ENCODE measurements around the gene SERPINE1.

Gene SERPINE1

GRCh38 chr7:101126651-101127459, at the start of gene SERPINE1:
Gene SERPINE1, plus strand, starts transcription at chr7:101127104. Its CDS starts 1,290 bp downstream, at chr7:101128394.
- peak; percentile 98 for DNase-seq (ENCODE audit: extremely low read depth, low read depth)
- no peak for TF ChIP-seq CTCF (IDR thresholded peaks at IDR 0.05; ENCODE audit: low read depth, low read length, missing control alignments)
- H3K4me3 ChIP-seq (replicated peaks; ENCODE audit: low read depth, low read length) = peak within 1 kb of the TSS; percentile 52

GRCh38 chr7:101077303-101078086, 49.4 kb upstream of the SERPINE1 start:
- TF ChIP-seq CTCF (IDR thresholded peaks at IDR 0.05; ENCODE audit: low read depth, low read length, missing control alignments) = peak; percentile 96
- no peak overlapping the region for H3K4me3 ChIP-seq (replicated peaks; ENCODE audit: low read depth, low read length)
- no peak for DNase-seq (ENCODE audit: extremely low read depth, low read depth)

GRCh38 chr7:101081432-101081831, 45.5 kb upstream of the SERPINE1 start:
- TF ChIP-seq CTCF (IDR thresholded peaks at IDR 0.05; ENCODE audit: low read depth, low read length, missing control alignments) = no peak
- no peak for DNase-seq (ENCODE audit: extremely low read depth, low read depth)
- no peak overlapping the region for H3K4me3 ChIP-seq (replicated peaks; ENCODE audit: low read depth, low read length)

GRCh38 chr7:101084865-101085161, 42.1 kb upstream of the SERPINE1 start:
- no peak for TF ChIP-seq CTCF (IDR thresholded peaks at IDR 0.05; ENCODE audit: low read depth, low read length, missing control alignments)
- peak overlapping the region; percentile 78 for H3K4me3 ChIP-seq (replicated peaks; ENCODE audit: low read depth, low read length)
- DNase-seq (ENCODE audit: extremely low read depth, low read depth) = no peak

- no peak for TF ChIP-seq CTCF (IDR thresholded peaks at IDR 0.05; ENCODE audit: low read depth, low read length, missing control alignments)
- peak within 1 kb of the TSS; percentile 78 for H3K4me3 ChIP-seq (replicated peaks; ENCODE audit: low read depth, low read length)
These were observed 41.5 kb upstream of the SERPINE1 start, which contains the start of gene TRIM56 for GRCh38 chr7:101085162-101085964. Gene TRIM56, plus strand, starts transcription at chr7:101085481. Its CDS starts 1,832 bp downstream, at chr7:101087313.

GRCh38 chr7:101087334-101088068, 39.4 kb upstream of the SERPINE1 start:
- no peak for DNase-seq (ENCODE audit: extremely low read depth, low read depth)
- H3K4me3 ChIP-seq (replicated peaks; ENCODE audit: low read depth, low read length) = no peak overlapping the region
- TF ChIP-seq CTCF (IDR thresholded peaks at IDR 0.05; ENCODE audit: low read depth, low read length, missing control alignments) = no peak

More at GRCh38 chr7:101085162-101085964, 41.5 kb upstream of the SERPINE1 start, which contains the start of gene TRIM56:
- no peak for DNase-seq (ENCODE audit: extremely low read depth, low read depth)

All from HFF-Myc (cell line).